Tibial nerve (tissue), 3 donors: Measurements from ENCODE around the gene GRHPR.

Experiments
- POLR2A ChIP-seq, 2 donors: fragments of 450-650 bp; IDR thresholded peaks; one replicate each; pipeline ENCODE4 v1.6.1; 2017; ENCODE audit warnings: antibody characterized with exemption in 2 of 2, mild to moderate bottlenecking in 2 of 2, moderate library complexity in 2 of 2
- TF ChIP-seq, protein P1 (sequence below), 5 experiments: fragments of 200-600 bp in 3 of 5; fragments of 450-650 bp in 2 of 5; sonication (generic) in 3 of 5; IDR thresholded peaks; one replicate each; pipeline ENCODE4 v1.5.1; 2016 to 2019; ENCODE audit warnings: antibody characterized with exemption in 5 of 5, mild to moderate bottlenecking in 3 of 5, moderate library complexity in 2 of 5

DNA sequence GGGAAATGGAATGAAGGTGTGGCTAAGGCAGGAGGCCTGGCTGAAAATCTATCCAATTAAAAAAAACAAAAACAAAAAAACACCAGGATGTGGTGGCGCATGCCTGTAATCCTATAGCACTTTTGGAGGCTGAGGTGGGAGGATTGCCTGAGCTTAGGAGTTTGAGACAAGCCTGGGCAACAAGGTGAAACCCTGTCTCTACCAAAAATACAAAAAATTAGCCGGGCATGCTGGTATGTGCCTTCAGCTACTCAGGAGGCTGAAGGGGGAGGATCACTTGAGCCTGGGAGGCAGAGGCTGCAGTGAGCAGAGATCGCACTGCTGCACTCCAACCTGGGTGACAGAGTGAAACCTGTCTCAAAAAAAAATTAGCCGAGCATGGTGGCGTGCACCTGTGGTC is 21.1 kb downstream of the GRHPR start:
- TF ChIP-seq, protein P1, sequence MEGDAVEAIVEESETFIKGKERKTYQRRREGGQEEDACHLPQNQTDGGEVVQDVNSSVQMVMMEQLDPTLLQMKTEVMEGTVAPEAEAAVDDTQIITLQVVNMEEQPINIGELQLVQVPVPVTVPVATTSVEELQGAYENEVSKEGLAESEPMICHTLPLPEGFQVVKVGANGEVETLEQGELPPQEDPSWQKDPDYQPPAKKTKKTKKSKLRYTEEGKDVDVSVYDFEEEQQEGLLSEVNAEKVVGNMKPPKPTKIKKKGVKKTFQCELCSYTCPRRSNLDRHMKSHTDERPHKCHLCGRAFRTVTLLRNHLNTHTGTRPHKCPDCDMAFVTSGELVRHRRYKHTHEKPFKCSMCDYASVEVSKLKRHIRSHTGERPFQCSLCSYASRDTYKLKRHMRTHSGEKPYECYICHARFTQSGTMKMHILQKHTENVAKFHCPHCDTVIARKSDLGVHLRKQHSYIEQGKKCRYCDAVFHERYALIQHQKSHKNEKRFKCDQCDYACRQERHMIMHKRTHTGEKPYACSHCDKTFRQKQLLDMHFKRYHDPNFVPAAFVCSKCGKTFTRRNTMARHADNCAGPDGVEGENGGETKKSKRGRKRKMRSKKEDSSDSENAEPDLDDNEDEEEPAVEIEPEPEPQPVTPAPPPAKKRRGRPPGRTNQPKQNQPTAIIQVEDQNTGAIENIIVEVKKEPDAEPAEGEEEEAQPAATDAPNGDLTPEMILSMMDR (IDR thresholded peaks at IDR 0.05) = no peak
- no peak for TF ChIP-seq POLR2A (IDR thresholded peaks at IDR 0.05)
